A204.1 (cell line): ENCODE results near the gene CFHR2.

Experiments
- FAIRE-seq: peaks from 2 replicates; lab custom pipeline; 2012; peaks lifted over from hg19 to GRCh38; lab: Jason Lieb, UNC

The CFHR2 gene

DNA sequence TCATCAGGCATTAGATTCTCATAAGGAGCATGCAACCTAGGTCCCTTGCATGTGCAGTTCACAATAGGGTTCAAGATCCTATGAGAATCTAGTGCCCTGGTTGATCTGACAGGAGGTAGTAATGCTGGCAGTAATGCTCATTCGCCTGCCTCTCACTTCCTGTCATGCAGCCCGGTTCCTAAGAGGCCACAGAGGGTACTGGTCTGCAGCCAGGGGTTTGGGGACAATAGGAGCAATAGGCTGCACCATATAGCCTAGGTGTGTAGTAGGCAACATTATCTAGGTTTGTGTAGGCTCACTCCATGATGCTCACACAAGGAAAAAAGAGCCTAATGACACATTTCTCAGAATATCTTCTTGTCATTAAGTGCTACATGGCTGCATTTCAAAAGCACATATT is 59.6 kb downstream of the CFHR2 start:
- FAIRE-seq, result no peak

DNA sequence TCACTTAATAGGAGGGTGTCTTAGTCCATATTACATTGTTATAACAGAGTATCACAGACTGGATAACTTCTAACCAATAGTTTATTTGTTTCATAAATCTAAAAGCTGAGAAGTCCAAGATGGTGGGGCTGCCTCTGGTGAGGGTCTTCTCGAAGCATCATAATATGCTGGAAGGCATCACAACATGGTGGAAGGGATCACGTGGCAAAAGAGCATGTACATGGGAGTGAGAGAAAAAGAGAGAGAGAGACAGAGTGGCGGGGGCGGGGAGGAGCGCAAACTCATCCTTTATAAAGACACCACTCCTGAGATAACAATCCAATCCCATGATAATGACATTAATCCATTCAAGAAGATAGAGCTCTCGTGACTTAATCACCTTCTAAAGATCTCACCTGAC is 65.3 kb downstream of the CFHR2 start:
- FAIRE-seq, result no peak
